ENCODE measurements around the gene PTPN18.

GRCh38 chr2:130346741-130347066, 9.2 kb upstream of the PTPN18 start:
- no peak for TF ChIP-seq CTCF (IDR thresholded peaks at IDR 0.05)
- no peak for TF ChIP-seq POLR2A (IDR thresholded peaks at IDR 0.05)

Measured in stomach (tissue), 4 donors.